HL-60/S4 treated with phorbol 12-myristate 13-acetate at 8.2 ng/mL for 4 days and 3 days (cell line): Measurements from ENCODE around the gene STX18.
"Not testable (repeated sequence)": the region's sequence is repeated elsewhere in the genome, so short reads cannot be mapped to it uniquely, and the experiment has no call there.

Experiments used
- in situ Hi-C: fragments of 300-500 bp; cut with MboI; formaldehyde crosslinking; loops from 2 replicates; pipeline ENCODE4 v1.15.0; 2022; ENCODE audit warnings: low sequenced_read_pairs

STX18 gene

GRCh38 chr4:4555916-4556315 lies 14.1 kb upstream of the STX18 start:
- in situ Hi-C loops, result no loop called here

GRCh38 chr4:4554234-4554633 lies 12.4 kb upstream of the STX18 start:
- in situ Hi-C loops, result no loop called here

GRCh38 chr4:4552042-4552441 lies 10.2 kb upstream of the STX18 start:
- in situ Hi-C loops, result not testable (repeated sequence)

- in situ Hi-C loops, result not testable (repeated sequence)
Observed at GRCh38 chr4:4550161-4550560, 8.3 kb upstream of the STX18 start.

- in situ Hi-C loops, result no loop called here
Observed at GRCh38 chr4:4549534-4549933, 7.7 kb upstream of the STX18 start.

- in situ Hi-C loops, result no loop called here
Observed at GRCh38 chr4:4542774-4543485, 1.1 kb upstream of the STX18 start.

- in situ Hi-C loops, result no loop called here
Observed at GRCh38 chr4:4541040-4541631, 712 bp downstream of the STX18 start.

- in situ Hi-C loops, result no loop called here
Observed at GRCh38 chr4:4539481-4539880, 2.4 kb downstream of the STX18 start.

GRCh38 chr4:4535590-4535989 lies 6.3 kb downstream of the STX18 start:
- in situ Hi-C loops, result no loop called here

GRCh38 chr4:4534515-4535145 lies 7.2 kb downstream of the STX18 start:
- in situ Hi-C loops, result no loop called here

GRCh38 chr4:4533461-4534169 lies 8.2 kb downstream of the STX18 start:
- in situ Hi-C loops, result no loop called here

GRCh38 chr4:4532371-4533154 lies 9.3 kb downstream of the STX18 start:
- in situ Hi-C loops, result no loop called here

- in situ Hi-C loops, result no loop called here
Observed at GRCh38 chr4:4529392-4529791, 12.5 kb downstream of the STX18 start.

GRCh38 chr4:4526401-4526800 lies 15.4 kb downstream of the STX18 start:
- in situ Hi-C loops, result no loop called here

- in situ Hi-C loops, result no loop called here
Observed at GRCh38 chr4:4524364-4524763, 17.5 kb downstream of the STX18 start.

GRCh38 chr4:4521731-4522130 lies 20.1 kb downstream of the STX18 start:
- in situ Hi-C loops, result no loop called here

- in situ Hi-C loops, result no loop called here
Observed at GRCh38 chr4:4521136-4521535, 20.7 kb downstream of the STX18 start.

GRCh38 chr4:4519297-4519894 lies 22.5 kb downstream of the STX18 start:
- in situ Hi-C loops, result no loop called here

GRCh38 chr4:4518747-4519146 lies 23.1 kb downstream of the STX18 start:
- in situ Hi-C loops, result no loop called here

- in situ Hi-C loops, result no loop called here
Observed at GRCh38 chr4:4514786-4515185, 27.1 kb downstream of the STX18 start.

- in situ Hi-C loops, result no loop called here
Observed at GRCh38 chr4:4512282-4512681, 29.6 kb downstream of the STX18 start.
